GM18507 (cell line): ENCODE data around the gene DPEP2.
"Not testable (repeated sequence)": the region's sequence is repeated elsewhere in the genome, so short reads cannot be mapped to it uniquely, and the experiment has no call there.

Source experiments
- DNase-seq: peaks from one replicate; pipeline ENCODE4 v3.0.0; 2011; ENCODE audit warnings: low read depth; ENCODE audit not compliant: insufficient read length; ENCODE audit errors: extremely low spot score
- FAIRE-seq: peaks from 2 replicates; lab custom pipeline; 2011; peaks lifted over from hg19 to GRCh38; lab: Jason Lieb, UNC

Gene DPEP2

GRCh38 chr16:68009872-68010271 is 10.6 kb upstream of the DPEP2 start:
- not testable (repeated sequence) for DNase-seq, FAIRE-seq

GRCh38 chr16:68009157-68009735 is 10.0 kb upstream of the DPEP2 start:
- FAIRE-seq (no peak), DNase-seq (no peak)

GRCh38 chr16:68005786-68006286 is 6.6 kb upstream of the DPEP2 start:
- no peak for FAIRE-seq
- DNase-seq: no peak

- FAIRE-seq (no peak), DNase-seq (no peak)
These were observed 5.9 kb upstream of the DPEP2 start for GRCh38 chr16:68005211-68005610.

GRCh38 chr16:68003031-68003430 is 3.7 kb upstream of the DPEP2 start:
- no peak for DNase-seq
- no peak for FAIRE-seq

GRCh38 chr16:68000450-68000849 is 1.2 kb upstream of the DPEP2 start:
- DNase-seq: no peak
- FAIRE-seq: no peak

- DNase-seq (no peak), FAIRE-seq (no peak)
These were observed 701 bp upstream of the DPEP2 start for GRCh38 chr16:67999985-68000384.

GRCh38 chr16:67998231-67998778 is 979 bp downstream of the DPEP2 start:
- FAIRE-seq, DNase-seq: not testable (repeated sequence)

GRCh38 chr16:67996666-67997065 is 2.6 kb downstream of the DPEP2 start:
- no peak for DNase-seq
- no peak for FAIRE-seq

- FAIRE-seq (no peak), DNase-seq (no peak)
These were observed 3.9 kb downstream of the DPEP2 start for GRCh38 chr16:67995423-67995822.

GRCh38 chr16:67994040-67994408 is 5.3 kb downstream of the DPEP2 start:
- DNase-seq, FAIRE-seq: not testable (repeated sequence)

- DNase-seq: peak; percentile 77
- FAIRE-seq: peak; percentile 75
These were observed 5.9 kb downstream of the DPEP2 start for GRCh38 chr16:67993207-67994039.

- DNase-seq (no peak), FAIRE-seq (no peak)
These were observed 6.5 kb downstream of the DPEP2 start for GRCh38 chr16:67992661-67993206.

- no peak for DNase-seq
- FAIRE-seq: no peak
These were observed 9.3 kb downstream of the DPEP2 start for GRCh38 chr16:67990018-67990386.

- no peak for DNase-seq
- peak; percentile 58 for FAIRE-seq
These were observed 9.8 kb downstream of the DPEP2 start for GRCh38 chr16:67989322-67990017.

GRCh38 chr16:67988675-67989074 is 10.6 kb downstream of the DPEP2 start:
- FAIRE-seq (no peak), DNase-seq (no peak)

GRCh38 chr16:67987460-67988160 is 11.7 kb downstream of the DPEP2 start:
- no peak for DNase-seq
- FAIRE-seq: no peak

- no peak for DNase-seq
- FAIRE-seq: no peak
These were observed 12.3 kb downstream of the DPEP2 start for GRCh38 chr16:67986949-67987348.

GRCh38 chr16:67982011-67982696 is 17.1 kb downstream of the DPEP2 start:
- FAIRE-seq (no peak), DNase-seq (no peak)
